Calu3 (cell line): ENCODE data around the gene DDR2. TPM values are rescaled to one million over a fixed set of nuclear protein-coding genes. Genes with fewer than 3 reads are reported as not detected.

Experiments used
- BruUV-seq: library from RNA; stranded (reverse); fragments of 400-500 nt; replicated peaks from 2 replicates; lab custom pipeline; 2021; lab: Mats Ljungman, UMichigan
- CTCF ChIA-PET: fragments of 300-600 bp; sonication (Branson Sonifier 250); formaldehyde crosslinking; loops from one replicate; lab custom pipeline; 2022; ENCODE audit warnings: antibody characterized with exemption; lab: Charles Lee
- DNase-seq: peaks from one replicate; pipeline ENCODE4 v3.0.0; 2022
- H3K27ac Mint-ChIP-seq: one replicate; pipeline ENCODE4 v1.8.0; 2022; ENCODE audit warnings: mixed read lengths; ENCODE audit not compliant: unreplicated experiment
- H3K27me3 Mint-ChIP-seq: one replicate; pipeline ENCODE4 v1.8.0; 2022; ENCODE audit warnings: mixed read lengths; ENCODE audit not compliant: unreplicated experiment
- H3K36me3 Mint-ChIP-seq: one replicate; pipeline ENCODE4 v1.8.0; 2022; ENCODE audit warnings: mild to moderate bottlenecking, moderate library complexity, mixed read lengths; ENCODE audit not compliant: insufficient read depth, unreplicated experiment
- H3K4me1 Mint-ChIP-seq: one replicate; pipeline ENCODE4 v1.8.0; 2022; ENCODE audit warnings: mild to moderate bottlenecking, low read depth, mixed read lengths; ENCODE audit not compliant: unreplicated experiment
- H3K4me3 Mint-ChIP-seq: one replicate; pipeline ENCODE4 v1.8.0; 2022; ENCODE audit warnings: mild to moderate bottlenecking, low read depth, moderate library complexity, mixed read lengths; ENCODE audit not compliant: unreplicated experiment
- H3K9me3 Mint-ChIP-seq: one replicate; pipeline ENCODE4 v1.8.0; 2022; ENCODE audit warnings: low read depth, mixed read lengths; ENCODE audit not compliant: unreplicated experiment
- intact Hi-C: fragments of 100-400 bp; cut with micrococcal nuclease; formaldehyde crosslinking; loops from one replicate; pipeline ENCODE4 v1.10.0; 2022; ENCODE audit not compliant: unreplicated experiment
- total RNA-seq: library from RNA; stranded (reverse); gene quantifications from 2 replicates; pipeline ENCODE4 v1.2.3, GENCODE V29; 2022
- TF ChIP-seq, protein P1 (sequence below): fragments of 200-600 bp; IDR thresholded peaks from one replicate; pipeline ENCODE4 v1.8.0; 2022; ENCODE audit warnings: antibody characterized with exemption; ENCODE audit not compliant: unreplicated experiment

DDR2 gene
- total RNA-seq, 1 experiment from 2014 or later: 0.80 TPM

DNA sequence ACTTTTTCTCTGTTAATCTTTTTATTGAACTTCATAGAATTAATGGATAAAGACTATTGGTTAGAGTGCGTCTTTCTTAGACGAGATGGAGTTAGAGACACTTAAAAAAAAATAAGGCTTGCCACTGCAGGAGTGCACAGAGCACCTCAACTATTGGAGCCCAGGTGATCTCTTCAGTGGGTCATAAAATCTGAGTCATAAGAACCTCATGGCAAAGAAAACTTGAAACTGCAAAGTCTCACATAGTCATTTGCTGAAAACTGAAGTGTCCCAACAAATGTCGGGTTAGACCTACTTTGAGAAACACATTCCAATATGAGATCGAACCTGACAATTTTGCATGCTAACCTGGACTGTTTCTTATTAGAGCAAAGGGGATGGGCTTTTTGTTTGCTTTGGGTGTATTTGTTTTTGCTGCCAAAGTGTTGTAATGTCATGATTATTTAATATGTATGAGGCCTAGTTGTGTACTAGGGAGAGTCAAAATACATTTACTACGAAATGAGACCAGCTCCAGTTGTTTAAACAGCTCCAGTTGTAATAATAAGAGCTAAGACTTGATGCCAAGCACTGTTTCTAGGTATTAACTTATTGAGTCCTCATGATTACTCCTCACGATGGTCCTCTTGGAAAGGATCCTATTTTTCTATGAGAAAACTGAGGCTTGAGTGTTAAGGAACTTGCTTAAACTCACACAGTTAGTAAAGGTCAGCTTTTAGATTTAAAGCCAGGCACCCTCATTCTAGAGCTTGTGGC lies 65.1 kb downstream of the DDR2 start:
- DNase-seq: no peak
- TF ChIP-seq, protein P1, sequence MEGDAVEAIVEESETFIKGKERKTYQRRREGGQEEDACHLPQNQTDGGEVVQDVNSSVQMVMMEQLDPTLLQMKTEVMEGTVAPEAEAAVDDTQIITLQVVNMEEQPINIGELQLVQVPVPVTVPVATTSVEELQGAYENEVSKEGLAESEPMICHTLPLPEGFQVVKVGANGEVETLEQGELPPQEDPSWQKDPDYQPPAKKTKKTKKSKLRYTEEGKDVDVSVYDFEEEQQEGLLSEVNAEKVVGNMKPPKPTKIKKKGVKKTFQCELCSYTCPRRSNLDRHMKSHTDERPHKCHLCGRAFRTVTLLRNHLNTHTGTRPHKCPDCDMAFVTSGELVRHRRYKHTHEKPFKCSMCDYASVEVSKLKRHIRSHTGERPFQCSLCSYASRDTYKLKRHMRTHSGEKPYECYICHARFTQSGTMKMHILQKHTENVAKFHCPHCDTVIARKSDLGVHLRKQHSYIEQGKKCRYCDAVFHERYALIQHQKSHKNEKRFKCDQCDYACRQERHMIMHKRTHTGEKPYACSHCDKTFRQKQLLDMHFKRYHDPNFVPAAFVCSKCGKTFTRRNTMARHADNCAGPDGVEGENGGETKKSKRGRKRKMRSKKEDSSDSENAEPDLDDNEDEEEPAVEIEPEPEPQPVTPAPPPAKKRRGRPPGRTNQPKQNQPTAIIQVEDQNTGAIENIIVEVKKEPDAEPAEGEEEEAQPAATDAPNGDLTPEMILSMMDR: no peak
- Mint-ChIP-seq H3K27me3 (no peaks in the 10 kb centered on the region), H3K9me3 (no peaks in the 10 kb centered on the region), H3K36me3 (no peaks in the 10 kb centered on the region), H3K4me1 (peaks cover 14% of the 10 kb centered on the region), H3K4me3 (peak overlapping the region; percentile 3), H3K27ac (peak overlapping the region; percentile 3)
- intact Hi-C loops: no loop called here
- CTCF ChIA-PET: interaction anchor here (0.5 to 1.8 kb wide), 2 partner anchors 103 to 335 kb away, joined by 3 to 4 read pairs; no protein-coding TSS in a partner anchor
- no TSS peak for BruUV-seq

DNA sequence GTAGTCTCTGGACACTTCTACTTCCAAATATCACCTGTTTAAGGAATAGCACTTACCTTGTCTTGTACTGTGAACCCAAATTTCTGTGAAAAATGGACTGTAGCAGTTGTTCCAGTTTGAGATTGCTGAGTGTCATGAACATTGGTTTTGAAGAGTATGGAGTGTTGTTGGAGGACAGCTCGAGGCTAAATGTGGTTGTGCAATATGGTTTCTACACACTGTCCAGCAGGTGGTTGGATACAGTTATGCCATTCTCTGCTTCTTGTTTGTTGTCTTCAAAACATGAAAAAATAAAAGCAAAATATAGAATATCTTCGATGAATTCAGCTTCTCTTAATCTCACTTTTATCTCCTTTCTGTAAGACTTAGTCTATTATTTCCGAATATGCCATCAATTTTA lies 67.1 kb downstream of the DDR2 start:
- no TSS peak for BruUV-seq
- CTCF ChIA-PET: no interaction called here
- intact Hi-C loops: no loop called here

DNA sequence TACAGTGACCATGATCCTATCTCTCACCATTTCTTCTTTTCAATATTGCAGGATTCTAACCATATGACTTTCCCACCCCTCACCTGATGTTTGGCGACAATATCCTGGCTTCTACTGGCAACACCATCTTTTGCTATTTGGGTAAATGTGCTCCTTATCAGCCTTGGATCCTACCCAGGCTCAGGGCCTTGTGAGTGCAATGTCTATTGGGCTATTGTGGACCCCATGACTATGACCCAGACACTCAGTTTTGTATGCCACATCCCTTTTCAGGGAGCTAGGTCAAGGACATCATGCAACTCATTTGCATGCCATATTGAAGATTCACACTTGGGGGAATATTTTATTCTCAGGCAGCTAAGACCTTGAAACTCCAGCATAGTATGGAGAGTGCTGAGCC lies 67.9 kb downstream of the DDR2 start:
- Mint-ChIP-seq H3K9me3 (no peaks in the 10 kb centered on the region), H3K27ac (no peak overlapping the region), H3K36me3 (no peaks in the 10 kb centered on the region), H3K4me1 (peaks cover 14% of the 10 kb centered on the region), H3K4me3 (no peak overlapping the region), H3K27me3 (no peaks in the 10 kb centered on the region)
- intact Hi-C loops: no loop called here
- TF ChIP-seq, protein P1: no peak
- DNase-seq: no peak
- CTCF ChIA-PET: no interaction called here
- BruUV-seq: no TSS peak

More for the DNA sequence above, 67.1 kb downstream of the DDR2 start:
- H3K27ac Mint-ChIP-seq: no peak overlapping the region
- no peaks in the 10 kb centered on the region for H3K27me3 Mint-ChIP-seq
- peaks cover 14% of the 10 kb centered on the region for H3K4me1 Mint-ChIP-seq
- H3K9me3 Mint-ChIP-seq: no peaks in the 10 kb centered on the region
- H3K4me3 Mint-ChIP-seq: no peak overlapping the region
- no peaks in the 10 kb centered on the region for H3K36me3 Mint-ChIP-seq
- TF ChIP-seq, protein P1: no peak
- DNase-seq: no peak

GRCh38 chr1:162701286-162701685 lies 69.0 kb downstream of the DDR2 start:
- H3K9me3 Mint-ChIP-seq: no peaks in the 10 kb centered on the region
- peaks cover 9% of the 10 kb centered on the region for H3K4me1 Mint-ChIP-seq
- intact Hi-C loops: no loop called here
- H3K36me3 Mint-ChIP-seq: no peaks in the 10 kb centered on the region
- H3K4me3 Mint-ChIP-seq: no peak overlapping the region
- TF ChIP-seq, protein P1: no peak
- H3K27ac Mint-ChIP-seq: no peak overlapping the region
- no peak for DNase-seq
- CTCF ChIA-PET: no interaction called here
- H3K27me3 Mint-ChIP-seq: no peaks in the 10 kb centered on the region
- BruUV-seq: no TSS peak
